Cerebellar nuclear complex (tissue), 1 donor: Measurements from ENCODE around the gene EWSR1.
A peak's percentile ranks its signal among the peaks of the same experiment; 100 is the strongest.

ENCODE experiments used
- DNase-seq, 2 experiments: peaks; one replicate each; lab custom pipeline; 2025; lab: John Stamatoyannopoulos, UW

The EWSR1 gene

DNA sequence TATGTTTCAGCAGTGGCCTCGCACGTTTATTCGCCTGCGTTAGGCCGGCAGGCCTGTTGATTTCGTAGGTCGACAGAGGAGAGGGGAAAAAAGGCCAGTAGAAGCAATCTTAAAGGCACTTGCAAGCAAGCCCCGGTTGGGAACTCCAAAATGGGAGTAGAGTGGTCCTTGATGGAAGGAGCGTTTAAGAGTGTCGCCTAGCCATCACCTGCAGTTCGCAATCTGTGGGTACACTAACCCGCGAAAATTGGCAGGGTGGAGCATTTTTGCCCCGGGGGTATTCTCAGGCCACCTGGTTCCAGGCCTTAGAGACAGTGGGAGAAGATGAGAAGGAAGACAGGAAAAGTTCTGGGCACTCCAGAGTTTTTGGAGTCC lies 1.1 kb downstream of the EWSR1 start:
- DNase-seq: no peak

GRCh38 chr22:29269731-29270474 lies 1.8 kb downstream of the EWSR1 start:
- DNase-seq: no peak

DNA sequence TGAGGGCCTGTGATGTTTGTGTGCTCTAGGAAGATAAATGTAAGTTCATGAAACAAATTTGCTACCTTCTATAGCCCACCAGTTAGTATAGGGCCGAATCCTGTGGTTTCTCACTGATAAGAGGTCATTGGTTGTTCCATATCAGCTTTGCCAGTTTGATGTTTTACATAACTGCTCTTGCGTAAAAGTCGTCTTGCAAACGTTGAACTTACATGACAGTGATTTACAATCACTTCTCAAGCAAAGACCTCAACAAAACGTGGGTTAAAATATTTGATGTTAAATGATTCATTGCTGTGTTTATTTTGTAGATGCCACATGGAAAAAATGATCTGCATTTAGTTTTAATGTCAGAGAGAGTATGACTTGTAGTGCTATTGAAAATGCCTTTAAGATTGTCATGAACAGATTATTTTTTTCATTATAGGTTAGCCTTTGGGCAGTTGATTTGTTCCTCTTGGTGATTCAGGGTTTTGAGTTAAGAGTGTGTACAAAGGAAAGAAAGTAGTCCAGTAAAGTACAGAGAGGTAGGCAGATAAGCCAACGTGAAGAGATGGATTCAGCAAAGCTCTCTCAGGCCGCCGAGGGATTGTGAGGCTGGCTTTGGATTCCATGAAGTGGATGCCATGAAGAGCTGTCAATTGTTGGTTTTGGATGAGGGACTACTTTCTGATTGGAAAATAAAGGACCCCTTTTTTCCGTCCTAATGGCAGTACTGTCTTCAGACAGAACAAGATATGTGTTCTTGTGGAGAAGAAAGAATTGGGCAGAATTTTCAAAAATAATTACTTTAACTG lies 2.6 kb downstream of the EWSR1 start:
- DNase-seq: no peak

GRCh38 chr22:29272624-29273023 lies 4.6 kb downstream of the EWSR1 start:
- DNase-seq: no peak

GRCh38 chr22:29275167-29275566 lies 7.1 kb downstream of the EWSR1 start:
- DNase-seq: no peak

- no peak for DNase-seq
These were observed 7.9 kb downstream of the EWSR1 start for GRCh38 chr22:29275819-29276565.

DNA sequence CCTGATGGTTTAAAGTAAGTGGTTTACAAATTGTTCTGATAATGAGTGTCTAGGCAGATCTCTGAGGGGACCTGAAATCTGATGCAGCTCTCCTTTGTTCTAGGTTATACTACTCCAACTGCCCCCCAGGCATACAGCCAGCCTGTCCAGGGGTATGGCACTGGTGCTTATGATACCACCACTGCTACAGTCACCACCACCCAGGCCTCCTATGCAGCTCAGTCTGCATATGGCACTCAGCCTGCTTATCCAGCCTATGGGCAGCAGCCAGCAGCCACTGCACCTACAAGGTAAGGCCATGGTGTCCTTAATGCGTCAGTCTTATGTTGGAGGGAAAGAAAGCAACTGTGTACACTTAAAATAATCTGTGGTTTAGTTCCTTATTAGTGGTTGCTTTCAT lies 9.9 kb downstream of the EWSR1 start:
- DNase-seq: no peak

- no peak for DNase-seq
These were observed 16.1 kb downstream of the EWSR1 start for GRCh38 chr22:29284196-29284595.

- DNase-seq: no peak
These were observed 20.8 kb downstream of the EWSR1 start for GRCh38 chr22:29288837-29289236.

- DNase-seq: no peak
These were observed 22.0 kb downstream of the EWSR1 start for GRCh38 chr22:29290061-29290460.

- no peak for DNase-seq
These were observed 23.1 kb downstream of the EWSR1 start for GRCh38 chr22:29291215-29291614.

DNA sequence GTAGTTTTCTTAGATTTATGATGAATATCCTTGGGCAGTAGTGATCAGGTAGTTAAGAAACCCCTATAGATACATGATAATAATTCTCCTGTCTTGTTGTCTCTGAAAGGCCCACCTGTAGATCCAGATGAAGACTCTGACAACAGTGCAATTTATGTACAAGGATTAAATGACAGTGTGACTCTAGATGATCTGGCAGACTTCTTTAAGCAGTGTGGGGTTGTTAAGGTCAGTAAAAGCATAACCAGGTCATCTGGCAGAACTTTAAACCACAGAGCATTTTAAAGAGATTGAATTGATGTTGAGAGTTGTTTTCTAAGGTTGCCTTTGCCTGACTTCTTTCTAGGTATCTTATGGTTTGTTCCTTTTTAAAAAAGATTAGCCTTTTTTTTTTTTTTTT lies 24.3 kb downstream of the EWSR1 start:
- no peak for DNase-seq

DNA sequence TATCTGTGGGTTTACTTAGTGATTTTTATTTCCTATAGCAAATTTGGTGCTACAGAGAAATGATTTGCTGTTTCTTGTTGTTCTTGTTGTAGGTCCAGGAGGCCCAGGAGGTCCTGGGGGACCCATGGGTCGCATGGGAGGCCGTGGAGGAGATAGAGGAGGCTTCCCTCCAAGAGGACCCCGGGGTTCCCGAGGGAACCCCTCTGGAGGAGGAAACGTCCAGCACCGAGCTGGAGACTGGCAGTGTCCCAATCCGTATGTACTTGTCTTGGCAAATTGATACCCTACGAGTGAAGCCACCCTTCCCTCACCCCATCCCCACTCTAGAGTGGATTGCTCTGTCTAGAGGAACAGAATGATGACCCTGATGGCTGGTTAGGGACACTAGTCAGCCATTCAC lies 30.6 kb downstream of the EWSR1 start:
- DNase-seq: no peak

GRCh38 chr22:29299136-29299900 lies 31.2 kb downstream of the EWSR1 start:
- no peak for DNase-seq

DNA sequence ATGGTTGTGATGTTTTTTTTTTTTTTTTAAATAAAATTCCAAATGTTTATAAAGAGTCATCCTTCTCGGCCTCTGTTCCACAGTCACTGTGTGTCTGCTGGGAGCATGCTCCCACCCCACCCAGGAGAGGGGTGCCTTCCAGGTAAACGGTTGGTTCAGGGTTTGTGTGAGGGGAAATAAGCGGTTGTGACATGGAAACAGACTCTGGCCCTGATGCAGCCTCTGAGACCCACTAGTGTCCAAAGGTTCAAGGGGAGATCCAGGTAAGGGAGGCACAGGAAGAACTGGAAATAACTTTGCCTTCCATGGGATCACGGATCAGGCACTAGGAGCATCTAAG lies 32.4 kb downstream of the EWSR1 start:
- no peak for DNase-seq

- no peak for DNase-seq
These were observed 32.9 kb downstream of the EWSR1 start for GRCh38 chr22:29300807-29301601.

DNA sequence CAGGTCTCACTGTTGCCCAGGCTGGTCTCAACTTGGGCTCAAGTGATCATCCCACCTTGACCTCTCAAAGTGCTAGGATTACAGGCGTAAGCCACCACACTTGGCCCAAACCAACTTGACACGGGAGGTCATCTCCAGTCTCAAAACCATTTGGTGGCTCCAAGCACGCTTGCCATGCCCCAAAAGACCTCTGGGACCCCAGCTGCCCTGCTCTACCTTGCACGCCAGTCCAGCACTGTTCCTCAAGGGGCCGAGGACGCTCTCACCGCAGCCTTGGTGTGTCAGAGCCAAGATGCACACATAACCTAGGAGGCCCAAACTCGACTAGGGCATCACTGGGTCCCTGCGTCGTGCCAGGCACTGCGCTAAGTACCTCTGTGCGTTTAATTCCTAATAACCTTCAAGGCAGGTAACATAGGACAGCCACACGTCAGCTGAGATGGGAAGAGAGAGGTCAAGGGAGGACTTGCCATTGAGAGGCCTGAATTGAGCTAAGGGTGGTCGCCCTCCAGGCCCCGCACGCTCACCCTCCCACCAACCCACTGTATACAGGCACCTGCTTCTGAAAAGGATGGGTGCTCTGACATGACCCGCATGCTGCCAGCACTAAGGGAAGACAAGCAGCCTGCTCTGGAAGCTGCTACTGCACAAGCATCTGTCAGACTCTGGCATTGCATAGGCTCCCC lies 33.8 kb downstream of the EWSR1 start:
- peak in 1 of 2 experiments; percentile 43 for DNase-seq

DNA sequence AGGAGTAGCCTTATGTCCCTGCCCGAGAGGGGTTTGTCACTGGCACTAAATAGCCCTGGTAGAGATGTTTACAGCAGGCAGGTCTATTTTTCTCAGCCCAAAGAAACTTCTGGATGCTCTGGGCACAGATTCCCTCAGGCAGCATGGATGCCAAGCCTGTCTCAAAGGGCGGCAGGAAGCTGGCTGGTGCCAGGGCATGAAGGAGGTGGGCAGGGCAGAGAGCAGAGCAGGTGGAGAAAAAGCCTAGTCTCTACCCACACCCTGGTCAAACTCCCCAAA lies 34.3 kb downstream of the EWSR1 start:
- DNase-seq: no peak

GRCh38 chr22:29302681-29303465 lies 34.8 kb downstream of the EWSR1 start:
- DNase-seq: no peak

GRCh38 chr22:29305836-29306174 lies 37.7 kb downstream of the EWSR1 start:
- DNase-seq: peak in 1 of 2 experiments; percentile 3
